PC-3 (cell line): ENCODE measurements around the gene ADORA1. TPM values are rescaled to one million over a fixed set of nuclear protein-coding genes. Genes with fewer than 3 reads are reported as not detected.

ENCODE experiments used
- ATAC-seq: fragments of 200-7000 bp; cut with Tn5 transposase; 2 replicates; pipeline ENCODE4 v1.9.1; 2020; ENCODE audit warnings: mild to moderate bottlenecking, moderate library complexity
- BruUV-seq: library from RNA; stranded (reverse); fragments of 400-500 nt; replicated peaks from 2 replicates; lab custom pipeline; 2021; lab: Mats Ljungman, UMichigan
- CTCF ChIA-PET: fragments of 300-600 bp; sonication (Branson Sonifier 250); formaldehyde crosslinking; loops from one replicate; lab custom pipeline; 2022; ENCODE audit warnings: antibody characterized with exemption; lab: Charles Lee
- POLR2A ChIA-PET: fragments of 300-600 bp; sonication (Branson Sonifier 250); formaldehyde crosslinking; loops from one replicate; lab custom pipeline; 2022; ENCODE audit warnings: antibody characterized with exemption; ENCODE audit not compliant: unreplicated experiment; lab: Charles Lee
- DNase-seq: peaks from one replicate; pipeline ENCODE4 v3.0.0-alpha.2; 2015
- H2AFZ ChIP-seq: fragments of 300-600 bp; sonication (generic); 2 replicates; pipeline ENCODE4 v1.6.0; 2016; ENCODE audit warnings: antibody characterized with exemption, low read length
- H3F3A ChIP-seq: fragments of 300-600 bp; sonication (generic); one replicate; pipeline ENCODE4 v1.6.0; 2017; ENCODE audit warnings: antibody characterized with exemption, low read length, control low read depth, mild to moderate bottlenecking; ENCODE audit not compliant: unreplicated experiment
- H3K27ac ChIP-seq: fragments of 300-600 bp; sonication (generic); 2 replicates; pipeline ENCODE4 v1.5.1; 2016; ENCODE audit warnings: mild to moderate bottlenecking, low read length
- H3K27me3 ChIP-seq: fragments of 300-600 bp; sonication (generic); 2 replicates; pipeline ENCODE4 v1.6.1; 2016; ENCODE audit warnings: low read length, mixed read lengths
- H3K36me3 ChIP-seq: fragments of 300-600 bp; sonication (generic); 2 replicates; pipeline ENCODE4 v1.6.1; 2016; ENCODE audit warnings: low read depth, mixed run types, low read length, mixed read lengths
- H3K4me1 ChIP-seq: fragments of 300-600 bp; sonication (generic); 2 replicates; pipeline ENCODE4 v1.5.1; 2016; ENCODE audit warnings: low read length; ENCODE audit not compliant: insufficient read depth
- H3K4me2 ChIP-seq: fragments of 300-600 bp; sonication (generic); 2 replicates; pipeline ENCODE4 v1.6.0; 2016; ENCODE audit warnings: low read length
- H3K4me3 ChIP-seq: fragments of 300-600 bp; sonication (generic); 2 replicates; pipeline ENCODE4 v1.5.1; 2016; ENCODE audit warnings: mild to moderate bottlenecking, low read length, mixed read lengths
- H3K79me2 ChIP-seq: fragments of 300-600 bp; sonication (generic); 2 replicates; pipeline ENCODE4 v1.6.1; 2017; ENCODE audit warnings: low read length, mixed read lengths
- H3K9ac ChIP-seq: fragments of 300-600 bp; sonication (generic); 2 replicates; pipeline ENCODE4 v1.6.0; 2016; ENCODE audit warnings: mild to moderate bottlenecking, low read length
- H3K9me2 ChIP-seq: fragments of 300-600 bp; sonication (generic); replicated peaks from 2 replicates; pipeline ENCODE4 v1.6.1; 2016; ENCODE audit warnings: mixed run types, low read length, mixed read lengths
- H3K9me3 ChIP-seq: fragments of 300-600 bp; sonication (generic); 2 replicates; pipeline ENCODE4 v1.6.1; 2016; ENCODE audit warnings: low read length, mixed read lengths
- H4K20me1 ChIP-seq: fragments of 300-600 bp; sonication (generic); 2 replicates; pipeline ENCODE4 v1.6.1; 2016; ENCODE audit warnings: low read length, mixed read lengths
- CTCF ChIP-seq: fragments of 300-600 bp; sonication (generic); conservative IDR thresholded peaks from 2 replicates; pipeline ENCODE4 v1.5.1; 2017; ENCODE audit warnings: antibody characterized with exemption, low read depth, mild to moderate bottlenecking, low read length
- EZH2 ChIP-seq: fragments of 300-600 bp; sonication (generic); IDR thresholded peaks from one replicate; pipeline ENCODE4 v1.6.1; 2017; ENCODE audit warnings: antibody characterized with exemption, mild to moderate bottlenecking, low read length; ENCODE audit not compliant: unreplicated experiment
- EZH2phosphoT487 ChIP-seq: fragments of 300-600 bp; sonication (generic); IDR thresholded peaks from 2 replicates; pipeline ENCODE4 v1.6.1; 2018; ENCODE audit warnings: mild to moderate bottlenecking, antibody characterized with exemption, low read length, borderline replicate concordance
- intact Hi-C: fragments of 100-400 bp; cut with micrococcal nuclease; formaldehyde crosslinking; loops from 2 replicates; pipeline ENCODE4 v1.9.0; 2023
- total RNA-seq: library from RNA; depleted of rRNA; stranded (reverse); fragments of >200 nt; gene quantifications from 2 replicates; pipeline ENCODE4 v1.2.3, GENCODE V29; 2014

ADORA1 gene
- total RNA-seq, 1 experiment from 2014 or later, result 1.4 TPM

- no peaks in the 10 kb centered on the region for H3K27me3 ChIP-seq
- no peak for ATAC-seq
- H3K4me3 ChIP-seq, result no peak overlapping the region
- H3K36me3 ChIP-seq, result no peaks in the 10 kb centered on the region
- peak overlapping the region; percentile 55; the same call in 1 of the 2 replicates for H3K4me2 ChIP-seq
- DNase-seq, result no peak
- H2AFZ ChIP-seq, result no peak overlapping the region
- H3K4me1 ChIP-seq, result peaks cover 13% of the 10 kb centered on the region
- no peak for TF ChIP-seq EZH2phosphoT487
- no peak for TF ChIP-seq CTCF
- TF ChIP-seq EZH2, result no peak
- H3K79me2 ChIP-seq, result no peaks in the 10 kb centered on the region
- no peaks in the 10 kb centered on the region for H3K9me2 ChIP-seq
- no peaks in the 10 kb centered on the region for H3F3A ChIP-seq
- H3K9ac ChIP-seq, result no peak overlapping the region
- intact Hi-C loops, result no loop called here
- ChIA-PET CTCF (no interaction called here), POLR2A (no interaction called here)
- H4K20me1 ChIP-seq, result no peaks in the 10 kb centered on the region
- no peak overlapping the region for H3K27ac ChIP-seq
- BruUV-seq, result no TSS peak
- H3K9me3 ChIP-seq, result no peaks in the 10 kb centered on the region
Measured at GRCh38 chr1:203177036-203177405, 49.5 kb downstream of the ADORA1 start.

GRCh38 chr1:203177470-203178039, 50.0 kb downstream of the ADORA1 start:
- Histone ChIP-seq H3K27me3 (no peaks in the 10 kb centered on the region), H3K36me3 (no peaks in the 10 kb centered on the region), H3K4me1 (peaks cover 13% of the 10 kb centered on the region), H3K9me3 (no peaks in the 10 kb centered on the region), H3K27ac (no peak overlapping the region), H2AFZ (no peak overlapping the region), H3K4me2 (peak overlapping the region; percentile 55), H3K9me2 (no peaks in the 10 kb centered on the region), H3K79me2 (no peaks in the 10 kb centered on the region), H4K20me1 (no peaks in the 10 kb centered on the region), H3F3A (no peaks in the 10 kb centered on the region), H3K4me3 (no peak overlapping the region), H3K9ac (no peak overlapping the region)
- ChIA-PET CTCF (no interaction called here), POLR2A (no interaction called here)
- intact Hi-C loops, result no loop called here
- TF ChIP-seq EZH2phosphoT487, result no peak
- no peak for TF ChIP-seq EZH2
- no peak for TF ChIP-seq CTCF
- no TSS peak for BruUV-seq
- DNase-seq (peak; percentile 60), ATAC-seq (peak; percentile 60)

GRCh38 chr1:203178083-203178482, 50.6 kb downstream of the ADORA1 start:
- no peak overlapping the region for H3K27ac ChIP-seq

More at GRCh38 chr1:203178083-203178482, 50.6 kb downstream of the ADORA1 start:
- Histone ChIP-seq H3K9ac (no peak overlapping the region), H3F3A (no peaks in the 10 kb centered on the region), H3K4me1 (peaks cover 13% of the 10 kb centered on the region), H4K20me1 (no peaks in the 10 kb centered on the region), H3K4me3 (no peak overlapping the region), H3K27me3 (no peaks in the 10 kb centered on the region), H3K9me2 (no peaks in the 10 kb centered on the region), H3K4me2 (peak overlapping the region; percentile 55), H3K36me3 (no peaks in the 10 kb centered on the region), H3K79me2 (no peaks in the 10 kb centered on the region), H2AFZ (no peak overlapping the region), H3K9me3 (no peaks in the 10 kb centered on the region)
- ChIA-PET CTCF (no interaction called here), POLR2A (no interaction called here)
- ATAC-seq (peak; percentile 48), DNase-seq (peak; percentile 41)
- intact Hi-C loops, result no loop called here
- no TSS peak for BruUV-seq
- TF ChIP-seq EZH2phosphoT487 (no peak), CTCF (no peak), EZH2 (no peak)
